Astrocyte (in vitro differentiated cells and primary cell): ENCODE data around the gene UACA.

ENCODE experiments used
- EZH2 ChIP-seq: IDR thresholded peaks from 2 replicates; pipeline ENCODE4 v1.6.1; 2012; ENCODE audit warnings: mild to moderate bottlenecking, low read length, inconsistent platforms; ENCODE audit not compliant: insufficient read depth
- TF ChIP-seq, protein P1 (sequence below): IDR thresholded peaks from 2 replicates; pipeline ENCODE4 v1.5.1; 2011; ENCODE audit warnings: low read depth, mild to moderate bottlenecking, inconsistent platforms, low read length, moderate library complexity; ENCODE audit not compliant: insufficient read depth

DNA sequence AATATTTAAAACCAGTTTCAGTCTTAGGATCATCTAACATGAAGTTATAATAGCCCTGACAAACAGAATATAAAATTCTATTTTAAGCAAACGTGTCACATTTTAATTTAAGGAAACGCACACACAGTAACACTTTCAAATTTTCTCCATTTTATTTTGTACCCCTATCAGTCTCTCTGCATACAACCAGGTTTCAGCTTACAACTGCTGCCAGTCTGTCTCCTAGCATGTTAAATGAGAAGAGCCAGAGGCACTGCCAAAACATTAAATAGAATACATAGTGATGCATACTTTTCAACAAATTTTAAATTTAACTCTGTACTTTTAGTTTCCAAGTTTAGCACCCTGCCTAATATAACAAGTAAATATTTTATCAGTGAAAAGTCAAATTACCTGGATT, 60.8 kb downstream of the UACA start:
- TF ChIP-seq, protein P1, sequence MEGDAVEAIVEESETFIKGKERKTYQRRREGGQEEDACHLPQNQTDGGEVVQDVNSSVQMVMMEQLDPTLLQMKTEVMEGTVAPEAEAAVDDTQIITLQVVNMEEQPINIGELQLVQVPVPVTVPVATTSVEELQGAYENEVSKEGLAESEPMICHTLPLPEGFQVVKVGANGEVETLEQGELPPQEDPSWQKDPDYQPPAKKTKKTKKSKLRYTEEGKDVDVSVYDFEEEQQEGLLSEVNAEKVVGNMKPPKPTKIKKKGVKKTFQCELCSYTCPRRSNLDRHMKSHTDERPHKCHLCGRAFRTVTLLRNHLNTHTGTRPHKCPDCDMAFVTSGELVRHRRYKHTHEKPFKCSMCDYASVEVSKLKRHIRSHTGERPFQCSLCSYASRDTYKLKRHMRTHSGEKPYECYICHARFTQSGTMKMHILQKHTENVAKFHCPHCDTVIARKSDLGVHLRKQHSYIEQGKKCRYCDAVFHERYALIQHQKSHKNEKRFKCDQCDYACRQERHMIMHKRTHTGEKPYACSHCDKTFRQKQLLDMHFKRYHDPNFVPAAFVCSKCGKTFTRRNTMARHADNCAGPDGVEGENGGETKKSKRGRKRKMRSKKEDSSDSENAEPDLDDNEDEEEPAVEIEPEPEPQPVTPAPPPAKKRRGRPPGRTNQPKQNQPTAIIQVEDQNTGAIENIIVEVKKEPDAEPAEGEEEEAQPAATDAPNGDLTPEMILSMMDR = no peak
- TF ChIP-seq EZH2 = no peak
